ENCODE results near the gene FADS2. TPM values are rescaled to one million over a fixed set of nuclear protein-coding genes. Genes with fewer than 3 reads are reported as not detected.
A peak's percentile ranks its signal among the peaks of the same experiment; 100 is the strongest.

FADS2 gene
- total and polyA plus RNA-seq, 9 of the 15 experiments (the other 6 are each of a cell fraction or from before 2014, with no cell fraction given), result 2.9 to 42.8 (median 16.2) TPM

GRCh38 chr11:61869708-61870451 lies 41.8 kb downstream of the FADS2 start (continued):
- TF ChIP-seq CUX1 (CRISPR knock-in tag; IDR thresholded peaks at IDR 0.05) (no peak), GATA2 (CRISPR knock-in tag; IDR thresholded peaks at IDR 0.05) (peak; percentile 93), CHD4 (IDR thresholded peaks at IDR 0.05; ENCODE audit: insufficient read depth, insufficient replicate concordance, low read depth, low read length, poor library complexity, severe bottlenecking) (no peak), THRB (CRISPR knock-in tag; conservative IDR thresholded peaks at IDR 0.05) (no peak), ZNF717 (CRISPR knock-in tag; IDR thresholded peaks at IDR 0.05) (no peak), TFAP4 (CRISPR knock-in tag; IDR thresholded peaks at IDR 0.05; ENCODE audit: borderline replicate concordance) (peak; percentile 90), MYNN (IDR thresholded peaks at IDR 0.05) (peak; percentile 98), MYNN (CRISPR knock-in tag; IDR thresholded peaks at IDR 0.05) (no peak), ZNF407 (IDR thresholded peaks at IDR 0.05; ENCODE audit: low read depth) (no peak), ZSCAN29 (IDR thresholded peaks at IDR 0.05) (no peak), TAF9B (IDR thresholded peaks at IDR 0.05; ENCODE audit: partially characterized antibody) (no peak)
